Activated CD8-positive, alpha-beta T cell treated with anti-CD3 and anti-CD28 coated beads, Interleukin-2, amount 10 ng/mL, durations not matched to agents 7 days and 5 days (primary cell): ENCODE measurements around the gene RFX2. TPM values are rescaled to one million over a fixed set of nuclear protein-coding genes. Genes with fewer than 3 reads are reported as not detected.
A peak's percentile ranks its signal among the peaks of the same experiment; 100 is the strongest.

Experiments
- ATAC-seq: fragments of 150-1000 bp; cut with Tn5 transposase; one replicate; pipeline ENCODE4 v1.10.0; 2021; ENCODE audit warnings: moderate library complexity
- CTCF ChIA-PET: fragments of 350-600 bp; sonication (Branson Sonifier 250); formaldehyde crosslinking; loops from one replicate; lab custom pipeline; 2021; ENCODE audit warnings: antibody characterized with exemption; lab: Charles Lee
- POLR2A ChIA-PET: fragments of 350-600 bp; sonication (Branson Sonifier 250); formaldehyde crosslinking; loops from one replicate; lab custom pipeline; 2021; ENCODE audit warnings: antibody characterized with exemption; lab: Charles Lee
- DNase-seq: peaks from one replicate; pipeline ENCODE4 v3.0.0-alpha.2; 2020
- H3K27ac Mint-ChIP-seq: one replicate; pipeline ENCODE4 v1.8.0; 2021; ENCODE audit warnings: mild to moderate bottlenecking, mixed read lengths
- H3K27me3 Mint-ChIP-seq: one replicate; pipeline ENCODE4 v1.8.0; 2021; ENCODE audit warnings: low read depth, mixed read lengths
- H3K36me3 Mint-ChIP-seq: one replicate; pipeline ENCODE4 v1.8.0; 2021; ENCODE audit warnings: low read depth, mixed read lengths
- H3K4me1 Mint-ChIP-seq: one replicate; pipeline ENCODE4 v1.8.0; 2021; ENCODE audit warnings: low read depth, mixed read lengths
- H3K4me3 Mint-ChIP-seq: one replicate; pipeline ENCODE4 v1.8.0; 2021; ENCODE audit warnings: mild to moderate bottlenecking, mixed read lengths
- H3K9me3 Mint-ChIP-seq: one replicate; pipeline ENCODE4 v1.8.0; 2022; ENCODE audit warnings: mixed read lengths; ENCODE audit not compliant: insufficient read depth
- total RNA-seq, 2 experiments: library from RNA; stranded (reverse); gene quantifications; one replicate each; pipeline ENCODE4 v1.2.3, GENCODE V29; 2021

The RFX2 gene
- total RNA-seq, 2 experiments from 2014 or later: 12.3 to 13.8 TPM

DNA sequence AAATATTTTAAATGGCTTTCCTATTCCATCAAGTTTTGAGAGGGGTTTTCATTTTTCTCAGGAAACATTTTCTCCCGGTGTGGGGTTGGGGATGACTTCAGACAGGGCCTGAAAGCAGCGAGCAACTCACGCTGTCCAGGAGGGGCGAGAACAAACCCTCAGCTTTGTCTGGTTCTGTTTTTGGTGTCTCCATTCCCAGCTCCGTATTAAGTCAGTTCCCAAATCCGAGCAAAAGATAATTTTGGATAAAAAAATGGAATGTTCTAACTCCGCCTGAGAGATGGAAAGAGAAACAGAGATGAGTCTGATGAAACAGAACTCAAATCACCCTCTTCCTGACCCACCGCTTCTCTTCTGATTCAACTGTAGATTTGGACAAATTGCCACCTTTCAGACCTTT lies 38.4 kb downstream of the RFX2 start:
- DNase-seq (no peak), ATAC-seq (no peak)
- no peak overlapping the region for H3K27ac Mint-ChIP-seq
- POLR2A ChIA-PET: no interaction called here
- CTCF ChIA-PET: interaction anchor here (0.7 kb wide), 1 partner anchor 53 kb away, joined by 3 read pairs; no protein-coding TSS in a partner anchor
- no peak overlapping the region for H3K4me3 Mint-ChIP-seq
- H3K27me3 Mint-ChIP-seq: no peaks in the 10 kb centered on the region
- peaks cover 6% of the 10 kb centered on the region for H3K4me1 Mint-ChIP-seq
- H3K9me3 Mint-ChIP-seq: no peaks in the 10 kb centered on the region
- peaks cover 5% of the 10 kb centered on the region for H3K36me3 Mint-ChIP-seq

DNA sequence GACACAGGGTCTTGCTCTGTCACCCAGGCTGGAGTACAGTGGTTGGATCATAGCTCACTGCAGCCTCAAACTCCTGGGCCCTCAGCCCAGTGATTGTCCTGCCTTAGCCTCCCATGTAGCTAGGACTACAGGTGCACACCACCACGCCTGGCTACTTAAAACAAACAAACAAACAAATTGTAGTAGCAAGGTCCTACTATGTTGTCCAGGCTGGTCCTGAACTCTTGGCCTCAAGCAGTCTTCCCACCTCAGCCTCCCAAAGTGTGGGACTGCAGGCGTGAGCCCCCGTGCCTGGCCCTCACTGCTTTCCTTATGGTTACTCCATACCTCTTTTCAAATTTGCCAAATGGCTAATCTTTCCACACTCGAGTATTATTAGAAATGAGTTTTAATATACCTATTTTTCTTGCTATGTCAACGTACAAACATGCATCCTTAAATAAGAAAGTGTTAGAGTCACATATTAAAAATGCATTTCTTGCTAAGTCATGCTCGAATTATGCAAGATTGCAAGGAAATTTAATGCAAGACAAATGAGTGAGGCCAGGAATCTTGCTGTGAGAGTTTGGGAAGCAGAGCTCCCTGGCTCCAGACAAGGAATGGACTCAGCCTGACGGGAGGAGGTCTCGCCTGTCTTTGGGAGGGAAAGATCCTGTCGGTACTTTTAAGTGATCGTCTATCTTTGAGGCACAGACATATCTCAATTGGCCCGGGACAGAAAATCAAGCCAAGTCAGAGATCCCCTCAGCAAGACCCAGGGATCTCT lies 39.4 kb downstream of the RFX2 start:
- Mint-ChIP-seq H3K4me3 (no peak overlapping the region), H3K4me1 (peaks cover 11% of the 10 kb centered on the region), H3K27me3 (no peaks in the 10 kb centered on the region), H3K9me3 (no peaks in the 10 kb centered on the region), H3K36me3 (peaks cover 5% of the 10 kb centered on the region), H3K27ac (no peak overlapping the region)
- ATAC-seq (no peak), DNase-seq (no peak)
- CTCF ChIA-PET: no interaction called here
- POLR2A ChIA-PET: interaction anchor here (0.8 kb wide), 1 partner anchor 57 kb away, joined by 3 read pairs; no protein-coding TSS in a partner anchor

DNA sequence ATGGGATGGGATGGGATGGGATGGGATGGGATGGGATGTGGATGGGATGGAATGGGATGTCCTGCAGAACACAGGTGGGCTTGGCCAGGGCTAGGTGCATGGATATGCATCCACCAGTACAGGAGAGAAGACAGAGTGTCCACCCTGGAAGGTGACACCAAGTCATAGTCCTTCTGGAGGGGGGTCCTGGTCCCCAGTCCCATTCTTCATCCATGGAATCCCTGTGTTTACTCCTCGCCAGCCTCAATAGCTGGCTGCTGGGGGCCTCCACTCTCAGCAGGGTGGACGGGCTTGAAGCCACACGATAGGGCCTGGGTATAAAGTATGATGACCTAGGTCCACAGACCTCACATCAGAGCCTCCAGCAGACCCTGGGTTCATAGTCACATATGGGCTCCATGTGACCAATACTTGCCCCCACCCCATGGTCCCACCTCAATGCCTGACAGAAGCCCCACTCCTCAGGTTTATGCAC lies 40.1 kb downstream of the RFX2 start:
- no peak overlapping the region for H3K27ac Mint-ChIP-seq

DNA sequence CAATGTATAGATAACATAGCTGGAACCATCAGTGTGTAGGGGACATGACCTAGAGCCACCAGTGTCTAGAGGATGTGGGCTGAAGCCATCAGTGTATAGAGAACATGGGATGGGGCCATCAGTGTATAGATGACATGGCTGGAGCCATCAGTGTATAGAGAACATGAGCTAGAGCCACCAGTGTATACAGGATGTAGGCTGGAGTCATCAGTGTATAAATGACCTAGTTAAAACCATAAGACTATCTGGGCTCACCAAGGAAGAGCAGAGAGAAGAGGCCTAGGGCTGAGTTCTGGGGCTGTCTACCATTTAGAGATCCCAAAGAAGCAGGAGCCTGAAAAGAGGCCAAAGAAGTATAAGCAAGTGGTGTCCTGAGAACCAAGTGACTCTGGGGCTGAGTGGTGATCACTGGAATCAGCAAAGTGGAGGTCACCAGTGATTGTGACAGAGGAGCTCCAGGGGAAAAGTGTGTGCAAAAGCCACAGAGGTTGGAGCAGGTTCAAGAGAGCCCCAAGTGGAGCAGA lies 41.0 kb downstream of the RFX2 start:
- H3K9me3 Mint-ChIP-seq: no peaks in the 10 kb centered on the region
- ChIA-PET CTCF (interaction anchor here (1.0 to 1.6 kb wide), 4 partner anchors 21 to 82 kb away, joined by 3 to 5 read pairs (median 4); no protein-coding TSS in a partner anchor), POLR2A (no interaction called here)
- peaks cover 5% of the 10 kb centered on the region for H3K36me3 Mint-ChIP-seq
- H3K27ac Mint-ChIP-seq: peak overlapping the region; percentile 22
- peak; percentile 69 for ATAC-seq
- no peak overlapping the region for H3K4me3 Mint-ChIP-seq
- DNase-seq: peak; percentile 44
- no peaks in the 10 kb centered on the region for H3K27me3 Mint-ChIP-seq
- peaks cover 20% of the 10 kb centered on the region for H3K4me1 Mint-ChIP-seq

More for the DNA sequence above, 40.1 kb downstream of the RFX2 start:
- ATAC-seq: peak; percentile 7
- Mint-ChIP-seq H3K9me3 (no peaks in the 10 kb centered on the region), H3K4me1 (peaks cover 16% of the 10 kb centered on the region), H3K36me3 (peaks cover 5% of the 10 kb centered on the region), H3K4me3 (no peak overlapping the region), H3K27me3 (no peaks in the 10 kb centered on the region)
- ChIA-PET CTCF (interaction anchor here (1.0 to 1.6 kb wide), 3 partner anchors 22 to 57 kb away, joined by 3 to 5 read pairs (median 5); no protein-coding TSS in a partner anchor), POLR2A (no interaction called here)
- no peak for DNase-seq

DNA sequence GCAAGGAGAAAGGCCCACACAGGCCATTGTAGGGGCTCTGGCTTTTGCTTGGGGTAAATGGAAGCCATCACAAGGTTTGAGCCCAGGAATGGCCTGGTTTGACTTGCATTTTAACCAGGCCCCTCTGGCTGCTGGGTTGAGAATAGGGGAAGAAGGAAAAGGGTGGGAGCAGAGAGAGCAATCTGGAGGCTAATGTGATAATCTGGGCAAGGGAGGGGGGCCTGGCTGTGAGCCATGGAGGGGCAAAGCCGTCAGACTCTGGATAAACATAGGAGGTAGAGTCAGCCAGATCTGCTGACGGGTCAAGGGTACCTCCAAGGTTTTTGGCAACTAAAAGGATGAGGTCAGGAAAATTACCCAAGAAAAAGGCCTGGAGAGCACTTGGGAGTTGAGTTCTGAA lies 41.6 kb downstream of the RFX2 start:
- H3K4me3 Mint-ChIP-seq: no peak overlapping the region
- no peak for DNase-seq
- no peak for ATAC-seq
- peaks cover 5% of the 10 kb centered on the region for H3K36me3 Mint-ChIP-seq
- ChIA-PET CTCF (interaction anchor here (1.3 to 1.6 kb wide), 3 partner anchors 21 to 82 kb away, joined by 3 to 5 read pairs (median 4); no protein-coding TSS in a partner anchor), POLR2A (no interaction called here)
- H3K4me1 Mint-ChIP-seq: peaks cover 26% of the 10 kb centered on the region
- H3K27me3 Mint-ChIP-seq: no peaks in the 10 kb centered on the region
- H3K27ac Mint-ChIP-seq: no peak overlapping the region
- H3K9me3 Mint-ChIP-seq: no peaks in the 10 kb centered on the region

DNA sequence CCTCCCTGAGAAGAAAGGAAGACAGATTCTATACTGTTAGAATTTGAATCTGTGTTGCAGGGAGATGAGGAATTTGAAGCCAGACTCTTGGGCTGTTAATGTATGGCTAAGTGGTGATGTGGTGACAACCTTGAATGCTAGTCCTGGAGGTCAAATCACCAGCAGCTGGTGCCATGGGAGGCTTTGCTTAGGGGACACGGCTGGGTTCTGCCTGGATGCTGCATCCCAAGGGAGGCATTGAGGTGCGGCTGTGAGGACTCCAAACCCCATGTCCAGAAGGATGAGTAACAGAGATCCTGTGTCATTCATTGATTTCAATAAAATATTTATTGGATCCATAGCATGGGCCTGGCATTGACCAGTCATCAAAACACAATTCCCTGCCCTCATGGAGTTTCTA lies 42.3 kb downstream of the RFX2 start:
- CTCF ChIA-PET: interaction anchor here (1.3 to 1.6 kb wide), 2 partner anchors 19 to 57 kb away, joined by 4 to 5 read pairs; no protein-coding TSS in a partner anchor
- POLR2A ChIA-PET: no interaction called here
- Mint-ChIP-seq H3K4me3 (no peak overlapping the region), H3K27me3 (no peaks in the 10 kb centered on the region), H3K4me1 (peaks cover 30% of the 10 kb centered on the region), H3K27ac (no peak overlapping the region), H3K9me3 (no peaks in the 10 kb centered on the region), H3K36me3 (peaks cover 5% of the 10 kb centered on the region)
- DNase-seq (no peak), ATAC-seq (no peak)

DNA sequence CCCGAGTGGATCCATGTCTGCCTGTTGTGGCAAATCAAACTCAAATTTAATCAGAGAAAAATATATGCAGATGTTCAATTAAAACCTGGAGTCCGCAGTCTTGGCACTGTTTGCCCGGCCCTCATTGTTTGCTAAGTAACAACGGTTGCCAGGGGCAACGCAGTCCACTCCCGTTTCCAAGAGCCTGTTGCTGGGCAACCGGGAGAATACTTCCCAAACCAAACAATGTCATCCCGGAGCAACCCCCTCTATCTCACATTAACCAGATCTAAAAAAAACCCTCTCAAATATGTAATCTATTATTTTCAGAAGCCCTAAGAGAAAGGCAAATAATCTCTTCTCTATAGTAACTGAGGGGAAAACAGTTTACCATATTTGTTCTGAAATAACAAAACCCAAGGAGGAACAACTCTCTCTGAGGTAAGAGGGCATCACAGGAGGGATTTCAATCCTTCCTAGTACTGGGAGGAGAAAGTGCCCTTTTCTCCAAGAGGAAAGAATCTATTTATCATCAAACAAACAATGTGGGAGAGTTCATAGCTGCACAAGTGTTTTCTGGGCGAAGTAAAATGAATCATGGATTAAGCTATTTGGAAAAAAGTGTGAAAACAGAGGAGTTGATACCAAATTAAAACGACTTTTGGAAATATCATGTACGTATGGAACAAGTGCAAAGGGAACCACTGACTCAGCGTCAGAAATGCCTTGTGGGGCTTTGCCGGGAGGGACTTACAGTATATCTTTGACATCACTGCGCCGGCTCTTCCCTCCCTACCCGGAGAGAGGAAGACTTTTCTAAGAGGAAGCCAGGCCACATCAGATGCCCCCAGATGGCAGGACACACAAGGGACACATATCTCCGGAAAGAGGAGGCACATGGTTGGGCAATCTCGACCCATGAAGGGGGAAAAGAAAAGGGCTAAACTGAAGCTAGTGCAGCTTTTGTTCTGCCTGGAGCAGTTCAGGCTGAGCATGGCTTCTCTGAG lies 43.3 kb downstream of the RFX2 start:
- H3K4me3 Mint-ChIP-seq: no peak overlapping the region
- no peaks in the 10 kb centered on the region for H3K9me3 Mint-ChIP-seq
- H3K27me3 Mint-ChIP-seq: no peaks in the 10 kb centered on the region
- ChIA-PET CTCF (interaction anchor here (1.2 to 1.6 kb wide), 3 partner anchors 18 to 263 kb away, joined by 4 to 5 read pairs (median 4); no protein-coding TSS in a partner anchor), POLR2A (no interaction called here)
- peaks cover 5% of the 10 kb centered on the region for H3K36me3 Mint-ChIP-seq
- peaks cover 40% of the 10 kb centered on the region for H3K4me1 Mint-ChIP-seq
- DNase-seq (no peak), ATAC-seq (no peak)
- no peak overlapping the region for H3K27ac Mint-ChIP-seq

DNA sequence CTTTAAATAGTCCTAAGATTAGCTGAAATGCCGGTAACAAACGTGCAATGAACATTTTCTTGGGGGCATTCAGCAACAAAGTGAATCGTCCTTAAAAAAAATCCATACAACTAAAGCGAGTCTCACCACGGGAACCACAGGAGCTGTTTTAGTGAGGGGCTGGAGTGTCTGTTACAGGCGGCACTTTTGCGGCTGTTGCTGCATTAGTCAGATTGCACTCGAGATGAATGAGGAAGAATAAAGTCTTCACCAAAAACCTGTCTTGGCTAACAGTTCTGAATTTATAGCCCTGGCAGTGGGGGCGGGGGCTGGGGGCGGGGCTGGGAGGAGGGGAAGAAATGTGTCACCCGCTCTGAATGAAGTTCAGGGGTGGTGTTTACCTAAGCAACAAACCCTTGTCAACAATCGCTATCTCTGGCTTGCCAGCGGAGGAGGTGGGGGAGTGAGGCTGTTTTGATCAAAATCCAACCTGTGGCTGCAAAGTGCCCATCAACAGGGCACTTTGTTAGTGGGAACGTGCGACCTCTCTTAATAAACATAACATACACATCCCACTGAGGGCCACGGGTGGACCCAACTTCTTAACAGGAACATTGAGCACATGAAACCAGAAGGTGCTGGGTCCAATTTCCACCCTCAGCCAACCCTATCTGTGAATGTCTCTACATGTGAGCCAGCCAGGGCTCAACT lies 44.5 kb downstream of the RFX2 start:
- POLR2A ChIA-PET: interaction anchor here (0.5 kb wide), 1 partner anchor 33 kb away, joined by 3 read pairs; no protein-coding TSS in a partner anchor
- CTCF ChIA-PET: interaction anchor here (0.7 to 0.9 kb wide), 2 partner anchors 13 to 22 kb away, joined by 3 read pairs; no protein-coding TSS in a partner anchor
- Mint-ChIP-seq H3K4me1 (peaks cover 52% of the 10 kb centered on the region), H3K27ac (no peak overlapping the region), H3K9me3 (no peaks in the 10 kb centered on the region), H3K36me3 (peaks cover 5% of the 10 kb centered on the region), H3K4me3 (no peak overlapping the region), H3K27me3 (no peaks in the 10 kb centered on the region)
- peak; percentile 10 for ATAC-seq
- no peak for DNase-seq

DNA sequence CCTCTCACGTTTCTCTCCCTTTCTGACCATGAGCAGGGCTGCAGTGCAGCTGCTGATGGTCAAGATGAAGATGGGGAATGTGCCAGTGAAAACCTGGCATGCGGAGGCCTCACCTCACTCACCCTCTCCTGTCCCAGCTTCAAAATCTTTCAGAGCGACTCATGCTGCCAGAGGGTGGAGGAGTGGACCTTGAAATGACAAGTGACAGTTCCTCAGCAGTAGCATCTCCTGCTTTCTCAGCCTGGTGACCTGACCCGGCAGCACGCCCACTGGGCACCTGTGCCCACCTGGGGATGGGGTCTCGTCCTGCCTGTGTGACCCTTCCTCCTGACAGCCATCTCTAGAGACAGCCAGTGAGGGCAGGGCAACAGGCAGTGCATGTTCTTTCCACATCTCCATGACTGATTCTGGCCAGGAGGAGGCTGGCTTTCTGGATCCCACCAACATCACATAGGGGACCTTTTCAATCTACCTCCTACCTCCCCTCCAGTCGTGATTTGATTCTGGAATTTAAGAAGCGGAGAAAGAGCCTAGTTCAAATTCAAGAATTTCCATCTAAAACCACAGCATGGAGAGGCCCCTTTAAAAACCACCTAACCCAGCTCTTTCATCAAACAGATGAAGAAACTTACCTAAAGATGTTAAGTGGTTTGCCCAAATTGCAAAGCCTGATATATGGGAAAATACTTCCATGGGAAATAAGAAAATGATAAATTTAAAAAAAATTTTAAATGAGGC lies 45.8 kb downstream of the RFX2 start:
- DNase-seq: no peak
- H3K4me3 Mint-ChIP-seq: no peak overlapping the region
- no peaks in the 10 kb centered on the region for H3K9me3 Mint-ChIP-seq
- no peaks in the 10 kb centered on the region for H3K27me3 Mint-ChIP-seq
- ATAC-seq: no peak
- peaks cover 62% of the 10 kb centered on the region for H3K4me1 Mint-ChIP-seq
- peaks cover 2% of the 10 kb centered on the region for H3K36me3 Mint-ChIP-seq
- no peak overlapping the region for H3K27ac Mint-ChIP-seq
- POLR2A ChIA-PET: no interaction called here
- CTCF ChIA-PET: no interaction called here

DNA sequence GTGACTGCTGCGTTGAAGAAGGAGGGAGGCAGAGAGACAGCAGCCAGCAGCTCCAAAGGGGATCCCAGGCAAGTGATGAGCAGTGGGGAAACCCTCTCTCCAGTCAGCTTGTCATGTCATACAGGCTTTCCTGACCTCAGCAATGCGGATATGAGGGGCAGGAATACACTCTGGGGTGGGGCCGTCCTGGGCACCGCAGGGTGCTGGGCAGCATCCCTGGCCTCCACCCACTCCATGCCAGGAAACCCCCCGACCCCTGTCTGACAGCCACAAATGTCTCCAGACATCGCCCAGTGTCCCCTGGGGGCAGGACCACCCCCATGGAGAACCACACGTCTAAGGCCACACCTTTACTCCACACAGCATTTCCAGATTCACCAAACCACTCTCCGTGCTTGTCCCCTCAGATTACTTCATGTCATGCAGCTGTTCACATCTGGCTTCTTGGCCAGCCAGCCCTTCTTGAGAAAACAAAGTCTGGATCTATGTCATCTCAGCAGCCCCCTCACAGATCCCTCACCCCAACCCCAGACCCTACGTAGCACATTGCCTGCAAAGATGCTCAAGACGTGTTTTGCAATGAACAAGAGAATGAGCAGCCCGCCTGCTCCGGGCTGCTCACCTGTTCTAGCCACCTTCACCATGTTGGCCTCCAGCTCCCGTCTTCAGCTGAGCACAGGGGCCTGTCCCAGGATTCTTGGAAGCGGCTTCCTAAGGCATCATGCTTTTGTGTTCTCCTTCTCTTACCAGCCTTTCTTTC lies 46.5 kb downstream of the RFX2 start:
- Mint-ChIP-seq H3K9me3 (no peaks in the 10 kb centered on the region), H3K4me3 (no peak overlapping the region), H3K36me3 (no peaks in the 10 kb centered on the region), H3K27me3 (no peaks in the 10 kb centered on the region), H3K4me1 (peaks cover 59% of the 10 kb centered on the region), H3K27ac (no peak overlapping the region)
- ChIA-PET POLR2A (no interaction called here), CTCF (no interaction called here)
- ATAC-seq: no peak
- DNase-seq: no peak
